ENCODE data around the gene CALY. TPM values are rescaled to one million over a fixed set of nuclear protein-coding genes. Genes with fewer than 3 reads are reported as not detected.

The CALY gene
- total RNA-seq, 2 donors from 2014 or later = 1.8 TPM; not detected in 1

DNA sequence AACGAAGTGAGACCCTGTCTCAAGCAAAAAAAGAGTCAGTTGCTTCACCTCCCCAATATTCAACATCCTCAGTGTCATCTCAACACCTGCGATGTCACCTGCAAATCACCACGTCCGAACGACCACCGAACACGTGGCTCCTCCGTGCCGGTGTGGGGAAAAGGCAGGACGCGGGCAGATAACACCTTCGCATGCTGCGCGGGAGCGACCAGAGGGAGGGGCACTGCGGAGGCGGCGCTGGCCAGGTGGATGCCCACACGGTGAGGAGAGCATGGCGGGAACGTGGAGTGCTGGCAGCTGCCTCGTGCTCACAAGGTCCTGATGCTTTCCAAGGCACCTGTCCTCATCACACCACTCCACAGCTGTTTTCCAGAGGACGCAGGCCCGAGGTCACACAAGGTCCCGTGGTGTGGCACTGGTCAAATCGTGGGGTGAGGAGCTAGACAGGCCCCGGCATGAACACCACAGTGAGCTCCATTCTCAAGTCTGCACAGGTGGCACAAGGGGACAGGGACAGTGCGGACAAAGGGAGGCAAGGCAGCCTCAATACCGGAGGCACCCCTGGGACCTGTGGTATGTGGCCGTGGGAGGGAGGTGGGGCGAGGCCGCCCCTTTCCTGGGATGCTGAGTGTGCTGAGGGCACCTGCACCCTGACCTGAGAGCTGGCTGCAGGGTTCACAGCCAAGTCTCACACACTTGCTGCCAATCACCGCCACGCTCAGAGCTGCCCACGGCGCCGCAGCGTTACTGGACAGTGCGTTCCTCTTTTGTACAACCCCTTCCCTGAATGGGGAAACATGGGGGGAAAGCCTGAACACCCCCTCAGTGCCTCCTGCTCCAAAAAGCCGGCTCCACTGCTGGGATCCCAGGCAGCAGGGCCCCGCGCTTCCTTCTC is 41.0 kb downstream of the CALY start:
- 90 to 94% methylated on average over 37 to 41 of the region's 42 CpGs for WGBS, 2 donors
- DNase-seq = no peak

DNA sequence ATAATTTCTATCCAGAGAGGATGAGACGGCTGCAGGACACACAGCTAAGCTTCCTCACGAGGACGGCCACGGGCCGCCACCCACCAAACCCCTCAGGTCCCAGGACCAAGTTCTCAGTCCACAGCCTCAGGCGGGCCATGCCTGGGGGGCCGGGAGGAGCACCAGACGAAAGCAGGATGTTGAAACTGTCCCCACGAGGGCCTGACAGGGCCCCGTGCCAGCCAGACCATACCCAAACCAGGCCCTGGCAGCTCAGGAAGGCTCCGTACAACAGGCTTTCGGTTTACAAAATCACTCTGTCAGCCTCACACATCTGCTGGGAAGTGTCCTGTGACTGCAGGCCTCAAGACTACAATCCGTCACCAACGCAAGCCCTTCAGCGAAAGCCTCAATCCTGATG is 42.5 kb downstream of the CALY start:
- Histone ChIP-seq H3K4me3 (no peak overlapping the region), H3K27me3 (no peaks in the 10 kb centered on the region), H3K27ac (peak overlapping the region in 1 of 4 donors; percentile 62), H3K4me1 (no peaks in the 10 kb centered on the region), H3K9me3 (no peaks in the 10 kb centered on the region), H3K36me3 (replicated peaks in 1 of 2; ENCODE audit: insufficient read depth in 1 of 2, low read depth in 2 of 2) (peaks cover 7 to 58% of the 10 kb centered on the region in 2 donors)
- TF ChIP-seq POLR2A (IDR thresholded peaks at IDR 0.05) = no peak
- TF ChIP-seq, protein P1, sequence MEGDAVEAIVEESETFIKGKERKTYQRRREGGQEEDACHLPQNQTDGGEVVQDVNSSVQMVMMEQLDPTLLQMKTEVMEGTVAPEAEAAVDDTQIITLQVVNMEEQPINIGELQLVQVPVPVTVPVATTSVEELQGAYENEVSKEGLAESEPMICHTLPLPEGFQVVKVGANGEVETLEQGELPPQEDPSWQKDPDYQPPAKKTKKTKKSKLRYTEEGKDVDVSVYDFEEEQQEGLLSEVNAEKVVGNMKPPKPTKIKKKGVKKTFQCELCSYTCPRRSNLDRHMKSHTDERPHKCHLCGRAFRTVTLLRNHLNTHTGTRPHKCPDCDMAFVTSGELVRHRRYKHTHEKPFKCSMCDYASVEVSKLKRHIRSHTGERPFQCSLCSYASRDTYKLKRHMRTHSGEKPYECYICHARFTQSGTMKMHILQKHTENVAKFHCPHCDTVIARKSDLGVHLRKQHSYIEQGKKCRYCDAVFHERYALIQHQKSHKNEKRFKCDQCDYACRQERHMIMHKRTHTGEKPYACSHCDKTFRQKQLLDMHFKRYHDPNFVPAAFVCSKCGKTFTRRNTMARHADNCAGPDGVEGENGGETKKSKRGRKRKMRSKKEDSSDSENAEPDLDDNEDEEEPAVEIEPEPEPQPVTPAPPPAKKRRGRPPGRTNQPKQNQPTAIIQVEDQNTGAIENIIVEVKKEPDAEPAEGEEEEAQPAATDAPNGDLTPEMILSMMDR (IDR thresholded peaks at IDR 0.05) = no peak
- intact Hi-C loops (cut with DNase I) = no loop called here
- ATAC-seq = no peak
- 83 to 90% methylated on average over 7 to 15 of the region's 15 CpGs for WGBS, 2 donors
- DNase-seq = peak in 1 of 4 donors; percentile 59

More for the DNA sequence above, 41.0 kb downstream of the CALY start:
- peaks cover under 1 to 62% of the 10 kb centered on the region in 2 donors for H3K36me3 ChIP-seq (replicated peaks in 1 of 2; ENCODE audit: insufficient read depth in 1 of 2, low read depth in 2 of 2)
- no peak for ATAC-seq
- TF ChIP-seq, protein P1 (IDR thresholded peaks at IDR 0.05) = no peak
- no peak for TF ChIP-seq POLR2A (IDR thresholded peaks at IDR 0.05)
- intact Hi-C loops (cut with DNase I) = no loop called here
- no peaks in the 10 kb centered on the region for H3K4me1 ChIP-seq
- no peaks in the 10 kb centered on the region for H3K9me3 ChIP-seq
- H3K27me3 ChIP-seq = no peaks in the 10 kb centered on the region
- H3K4me3 ChIP-seq = no peak overlapping the region
- no peak overlapping the region for H3K27ac ChIP-seq

DNA sequence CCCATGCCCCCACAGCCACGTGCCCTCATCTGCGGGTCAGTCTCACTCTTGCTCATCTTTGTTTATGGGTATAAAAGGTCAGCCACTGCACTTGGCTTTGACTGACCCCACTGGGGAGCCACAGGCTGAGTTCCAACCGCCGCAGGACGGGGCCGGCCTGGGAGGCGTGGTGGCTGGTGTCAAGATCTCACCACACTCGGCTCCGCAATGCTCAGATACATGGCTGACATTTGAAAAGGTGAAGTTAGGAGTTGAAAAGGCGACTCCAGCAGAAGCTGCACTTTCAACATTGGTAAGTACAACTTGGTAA is 42.9 kb downstream of the CALY start:
- DNase-seq (no peak), ATAC-seq (no peak)
- H3K4me1 ChIP-seq = no peaks in the 10 kb centered on the region
- TF ChIP-seq POLR2A (IDR thresholded peaks at IDR 0.05) = no peak
- TF ChIP-seq, protein P1 (IDR thresholded peaks at IDR 0.05) = no peak
- 91 to 96% methylated on average over 10 of the region's 10 CpGs for WGBS, 2 donors
- intact Hi-C loops (cut with DNase I) = no loop called here
- H3K4me3 ChIP-seq = no peak overlapping the region
- no peaks in the 10 kb centered on the region for H3K9me3 ChIP-seq
- peaks cover 11 to 57% of the 10 kb centered on the region in 2 donors for H3K36me3 ChIP-seq (replicated peaks in 1 of 2; ENCODE audit: insufficient read depth in 1 of 2, low read depth in 2 of 2)
- H3K27ac ChIP-seq = peak overlapping the region in 1 of 4 donors; percentile 55
- H3K27me3 ChIP-seq = no peaks in the 10 kb centered on the region

DNA sequence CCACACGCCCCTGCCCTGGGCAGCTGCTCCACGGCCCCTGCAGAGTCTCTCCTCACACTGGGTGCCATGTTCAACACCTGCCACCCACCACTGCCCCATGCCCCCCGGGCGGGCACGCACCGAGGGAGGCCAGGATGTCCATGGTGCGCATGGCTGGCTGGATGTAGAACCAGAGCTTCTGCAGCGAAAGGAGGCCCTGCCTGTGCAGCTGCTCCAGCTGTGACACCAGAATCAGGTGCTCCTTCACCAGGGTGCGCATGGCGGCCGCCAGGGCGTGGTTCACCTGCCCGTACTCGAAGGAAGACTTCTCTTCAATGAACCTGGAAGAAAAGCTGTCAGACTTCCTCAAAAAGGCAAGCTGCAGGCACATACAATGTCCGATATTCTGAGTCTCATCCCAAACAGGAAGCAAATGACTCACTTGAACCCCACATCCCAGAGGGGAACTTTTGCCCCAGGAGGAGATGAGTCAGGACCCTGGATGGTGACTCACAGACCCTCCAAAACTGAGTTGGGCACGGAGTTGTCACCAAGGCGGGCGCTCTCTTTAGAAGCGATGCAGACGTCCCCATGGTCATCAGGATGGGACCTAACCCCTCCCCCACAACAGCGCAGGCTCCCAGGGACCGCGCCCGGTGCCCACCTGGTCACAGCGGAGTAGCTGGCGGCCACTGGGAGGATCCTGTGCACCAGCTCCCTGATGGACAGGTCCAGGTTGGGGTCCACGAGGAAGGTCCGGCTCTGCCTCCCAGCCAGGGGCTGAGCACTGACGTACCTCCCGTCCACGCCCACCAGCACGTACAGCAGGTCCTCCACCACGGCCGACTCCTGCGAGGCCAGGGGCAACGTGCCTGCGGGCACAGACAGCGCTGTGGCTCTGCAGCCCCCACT is 43.5 kb downstream of the CALY start:
- Histone ChIP-seq H3K27ac (peak overlapping the region in 1 of 4 donors; percentile 55), H3K27me3 (no peaks in the 10 kb centered on the region), H3K36me3 (replicated peaks in 1 of 2; ENCODE audit: insufficient read depth in 1 of 2, low read depth in 2 of 2) (peaks cover 16 to 56% of the 10 kb centered on the region in 2 donors), H3K4me1 (no peaks in the 10 kb centered on the region), H3K4me3 (no peak overlapping the region), H3K9me3 (no peaks in the 10 kb centered on the region)
- ATAC-seq (peak; percentile 18), DNase-seq (peak in 1 of 4 donors; percentile 55)
- TF ChIP-seq POLR2A (IDR thresholded peaks at IDR 0.05) = no peak
- TF ChIP-seq, protein P1 (IDR thresholded peaks at IDR 0.05) = no peak
- intact Hi-C loops (cut with DNase I) = no loop called here
- 87 to 91% methylated on average over 16 to 37 of the region's 38 CpGs for WGBS, 2 donors
